Activated B cell treated with CpG ODN at 0.5 μM for 24 hours (primary cell): ENCODE data around the gene EHMT1. TPM values are rescaled to one million over a fixed set of nuclear protein-coding genes. Genes with fewer than 3 reads are reported as not detected.
A peak's percentile ranks its signal among the peaks of the same experiment; 100 is the strongest.

Source experiments
- ATAC-seq: fragments of 200-7000 bp; cut with Tn5 transposase; one replicate; pipeline ENCODE4 v1.10.0; 2021; ENCODE audit warnings: low read depth, mild to moderate bottlenecking, moderate library complexity
- CTCF ChIA-PET: fragments of 350-600 bp; sonication (Branson Sonifier 250); formaldehyde crosslinking; loops from one replicate; lab custom pipeline; 2021; ENCODE audit warnings: antibody characterized with exemption; lab: Charles Lee
- POLR2A ChIA-PET: fragments of 350-600 bp; sonication (Branson Sonifier 250); formaldehyde crosslinking; loops from one replicate; lab custom pipeline; 2021; ENCODE audit warnings: antibody characterized with exemption; lab: Charles Lee
- DNase-seq: peaks from one replicate; pipeline ENCODE4 v3.0.0; 2022
- H3K27ac Mint-ChIP-seq: one replicate; pipeline ENCODE4 v1.8.0; 2020; ENCODE audit warnings: mixed read lengths
- H3K27me3 Mint-ChIP-seq: one replicate; pipeline ENCODE4 v1.8.0; 2021; ENCODE audit warnings: mixed read lengths
- H3K36me3 Mint-ChIP-seq: one replicate; pipeline ENCODE4 v1.8.0; 2021; ENCODE audit warnings: low read depth, mixed read lengths
- H3K4me1 Mint-ChIP-seq: one replicate; pipeline ENCODE4 v1.8.0; 2021; ENCODE audit warnings: mixed read lengths
- H3K4me3 Mint-ChIP-seq: one replicate; pipeline ENCODE4 v1.8.0; 2020; ENCODE audit warnings: mild to moderate bottlenecking, mixed read lengths
- H3K9me3 Mint-ChIP-seq: one replicate; pipeline ENCODE4 v1.8.0; 2020; ENCODE audit warnings: mixed read lengths
- CTCF ChIP-seq: fragments of 200-600 bp; IDR thresholded peaks from one replicate; pipeline ENCODE4 v1.8.0; 2022; ENCODE audit warnings: antibody characterized with exemption, mild to moderate bottlenecking
- intact Hi-C: fragments of 100-400 bp; cut with micrococcal nuclease; formaldehyde crosslinking; loops from one replicate; pipeline ENCODE4 v1.15.1; 2024
- total RNA-seq: library from RNA; stranded (reverse); gene quantifications from 2 replicates; pipeline ENCODE4 v1.2.3, GENCODE V29; 2022

EHMT1 gene
- total RNA-seq, 1 donor from 2014 or later: 163 TPM

- intact Hi-C loops: no loop called here
Observed at GRCh38 chr9:137613738-137614523, 4.9 kb upstream of the EHMT1 start.

DNA sequence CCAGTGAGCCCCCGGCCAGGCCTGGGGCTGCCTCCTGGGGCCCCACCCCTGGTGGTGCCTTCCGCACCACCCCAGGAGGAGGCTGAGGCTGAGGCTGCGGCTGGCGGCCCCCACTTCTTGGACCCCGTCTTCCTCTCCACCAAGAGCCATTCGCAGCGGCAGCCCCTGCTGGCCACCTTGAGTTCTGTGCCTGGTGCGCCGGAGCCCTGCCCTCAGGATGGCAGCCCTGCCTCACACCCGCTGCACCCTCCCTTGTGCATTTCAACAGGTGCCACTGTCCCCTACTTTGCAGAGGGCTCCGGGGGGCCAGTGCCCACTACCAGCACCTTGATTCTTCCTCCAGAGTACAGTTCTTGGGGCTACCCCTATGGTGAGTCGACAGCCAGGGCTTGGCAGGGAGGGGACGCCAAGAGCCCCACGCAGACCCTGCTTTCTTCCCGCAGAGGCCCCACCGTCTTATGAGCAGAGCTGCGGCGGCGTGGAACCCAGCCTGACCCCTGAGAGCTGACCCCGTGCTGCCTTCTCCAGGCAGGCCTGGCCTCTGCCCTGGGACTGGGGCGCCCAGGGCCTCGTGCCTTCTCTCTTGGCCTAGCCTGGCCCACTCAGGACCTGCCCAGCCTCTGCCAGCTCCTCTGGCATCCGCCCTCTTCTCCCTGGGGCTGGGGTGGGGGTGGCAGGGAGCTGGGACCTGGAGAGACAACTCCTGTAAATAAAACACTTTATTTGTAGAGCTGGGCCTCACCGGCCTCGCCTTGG, 4.0 kb upstream of the EHMT1 start:
- H3K36me3 Mint-ChIP-seq: peaks cover 22% of the 10 kb centered on the region
- CTCF ChIA-PET: no interaction called here
- no peak for TF ChIP-seq CTCF
- no peak overlapping the region for H3K4me3 Mint-ChIP-seq
- H3K27ac Mint-ChIP-seq: no peak overlapping the region
- DNase-seq (no peak), ATAC-seq (no peak)
- no peaks in the 10 kb centered on the region for H3K27me3 Mint-ChIP-seq
- POLR2A ChIA-PET: interaction anchor here (0.6 kb wide), 1 partner anchor 49 kb away, joined by 4 read pairs; no protein-coding TSS in a partner anchor
- no peaks in the 10 kb centered on the region for H3K9me3 Mint-ChIP-seq
- intact Hi-C loops: no loop called here
- H3K4me1 Mint-ChIP-seq: peaks cover 34% of the 10 kb centered on the region

More at GRCh38 chr9:137613738-137614523, 4.9 kb upstream of the EHMT1 start:
- no peak overlapping the region for H3K4me3 Mint-ChIP-seq
- peaks cover 16% of the 10 kb centered on the region for H3K36me3 Mint-ChIP-seq
- DNase-seq (no peak), ATAC-seq (no peak)
- POLR2A ChIA-PET: interaction anchor here (0.6 kb wide), 1 partner anchor 8 kb away, joined by 3 read pairs; no protein-coding TSS in a partner anchor
- H3K27ac Mint-ChIP-seq: no peak overlapping the region
- no peak for TF ChIP-seq CTCF
- H3K4me1 Mint-ChIP-seq: peaks cover 30% of the 10 kb centered on the region
- CTCF ChIA-PET: no interaction called here
- H3K27me3 Mint-ChIP-seq: no peaks in the 10 kb centered on the region
- no peaks in the 10 kb centered on the region for H3K9me3 Mint-ChIP-seq

GRCh38 chr9:137615387-137615871, 3.4 kb upstream of the EHMT1 start:
- DNase-seq: no peak
- ChIA-PET POLR2A (interaction anchor here (0.6 kb wide), 1 partner anchor 49 kb away, joined by 4 read pairs; no protein-coding TSS in a partner anchor), CTCF (no interaction called here)
- intact Hi-C loops: no loop called here
- no peaks in the 10 kb centered on the region for H3K27me3 Mint-ChIP-seq
- peaks cover 40% of the 10 kb centered on the region for H3K4me1 Mint-ChIP-seq
- ATAC-seq: no peak
- no peak overlapping the region for H3K4me3 Mint-ChIP-seq
- no peaks in the 10 kb centered on the region for H3K9me3 Mint-ChIP-seq
- peaks cover 24% of the 10 kb centered on the region for H3K36me3 Mint-ChIP-seq
- H3K27ac Mint-ChIP-seq: no peak overlapping the region
- no peak for TF ChIP-seq CTCF

GRCh38 chr9:137619240-137620047, 639 bp downstream of the EHMT1 start:
- POLR2A ChIA-PET: interaction anchor here (0.6 to 2.3 kb wide), 16 partner anchors 9 to 509 kb away, joined by 3 to 30 read pairs (median 4); partner anchors contain the start of genes ARRDC1, MRPL41, TOR4A and TUBB4B
- ATAC-seq: peak; percentile 29
- DNase-seq: peak; percentile 42
- peaks cover 26% of the 10 kb centered on the region for H3K36me3 Mint-ChIP-seq
- peaks cover 48% of the 10 kb centered on the region for H3K4me1 Mint-ChIP-seq
- peak overlapping the region; percentile 90 for H3K27ac Mint-ChIP-seq
- intact Hi-C loops: loop anchor here (1.0 kb wide), 2 partner anchors 9 to 69 kb away; partner anchors contain the start of gene PNPLA7
- H3K27me3 Mint-ChIP-seq: no peaks in the 10 kb centered on the region
- H3K4me3 Mint-ChIP-seq: peak overlapping the region; percentile 91
- TF ChIP-seq CTCF: no peak
- CTCF ChIA-PET: interaction anchor here (1.0 to 1.3 kb wide), 2 partner anchors 54 to 76 kb away, joined by 3 read pairs; no protein-coding TSS in a partner anchor
- no peaks in the 10 kb centered on the region for H3K9me3 Mint-ChIP-seq
